BLaER1 treated with 17β-estradiol and CSF1 and Interleukin-3, amounts not matched to agents 10 nM and 100 nM (cell line): ENCODE measurements around the gene LRRN2.

Experiments
- H3K27ac ChIP-seq, 11 experiments: shearing (Covaris generic); formaldehyde crosslinking; 2 replicates each; pipeline ENCODE4 v1.8.1; 2022
- H3K27me3 ChIP-seq, 11 experiments: shearing (Covaris generic); formaldehyde crosslinking; 2 replicates each; pipeline ENCODE4 v1.8.1; 2022
- H3K36me3 ChIP-seq, 11 experiments: shearing (Covaris generic); formaldehyde crosslinking; 2 replicates each; pipeline ENCODE4 v1.8.1; 2022
- H3K4me1 ChIP-seq, 10 experiments: shearing (Covaris generic); formaldehyde crosslinking; 2 replicates each; pipeline ENCODE4 v1.8.1; 2022
- H3K4me2 ChIP-seq, 11 experiments: shearing (Covaris generic); formaldehyde crosslinking; 2 replicates each; pipeline ENCODE4 v1.8.1; 2022
- H3K4me3 ChIP-seq, 10 experiments: shearing (Covaris generic); formaldehyde crosslinking; 2 replicates each; pipeline ENCODE4 v1.8.1; 2022
- H3K9ac ChIP-seq, 11 experiments: shearing (Covaris generic); formaldehyde crosslinking; 2 replicates each; pipeline ENCODE4 v1.8.1; 2022
- H3K9me3 ChIP-seq, 11 experiments: shearing (Covaris generic); formaldehyde crosslinking; replicated peaks in 1 of 11; 2 replicates each; pipeline ENCODE4 v1.8.1; 2022
- H4K20me1 ChIP-seq, 11 experiments: shearing (Covaris generic); formaldehyde crosslinking; 2 replicates each; pipeline ENCODE4 v1.8.1; 2022
- Cebpa-rat ChIP-seq, 11 experiments: shearing (Covaris generic); IDR thresholded peaks; 2 replicates each; pipeline ENCODE4 v1.8.1; 2022

The LRRN2 gene

DNA sequence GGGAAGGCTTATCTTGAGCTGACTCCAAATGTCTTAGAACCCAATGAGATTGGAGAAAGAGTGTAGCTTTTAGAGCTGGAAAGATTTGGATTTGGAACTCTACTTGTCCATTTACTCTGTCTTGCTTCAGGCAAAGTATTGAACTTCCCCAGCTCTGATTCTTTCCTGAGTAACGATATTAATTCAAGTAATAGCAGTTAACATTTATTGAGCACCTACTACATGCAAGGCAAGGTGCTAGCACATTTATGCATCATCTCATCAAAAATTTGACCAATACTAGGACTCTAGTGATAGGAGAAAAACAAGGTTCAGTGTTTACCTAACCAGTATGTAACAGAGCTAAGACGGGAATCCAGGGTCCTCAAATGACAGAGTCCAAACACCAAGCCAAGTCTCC lies 2.5 kb upstream of the LRRN2 start:
- Histone ChIP-seq H3K4me1 (peaks cover 36 to 57% (median 50%) of the 10 kb centered on the region in 10 experiments), H3K4me3 (no peak overlapping the region), H3K4me2 (no peak overlapping the region), H3K36me3 (no peaks in the 10 kb centered on the region), H3K9me3 (no peaks in the 10 kb centered on the region), H3K9ac (no peak overlapping the region), H4K20me1 (peaks cover 0 to 14% (median 0%) of the 10 kb centered on the region in 11 experiments; a peak in 6 of 22 replicates), H3K27me3 (peaks cover 0 to 13% (median 0%) of the 10 kb centered on the region in 11 experiments; a peak in 4 of 22 replicates), H3K27ac (no peak overlapping the region)
- TF ChIP-seq Cebpa-rat (IDR thresholded peaks at IDR 0.05) = no peak

GRCh38 chr1:204684571-204685235 lies 835 bp downstream of the LRRN2 start:
- peak overlapping the region; percentile 65 to 90 (median 80) for H3K4me3 ChIP-seq
- peaks cover 0 to 13% (median 0%) of the 10 kb centered on the region in 11 experiments; a peak in 4 of 22 replicates for H3K27me3 ChIP-seq
- peaks cover 0 to 43% (median 20%) of the 10 kb centered on the region in 11 experiments; a peak in 13 of 22 replicates for H4K20me1 ChIP-seq
- peak overlapping the region; percentile 72 to 97 (median 88) for H3K9ac ChIP-seq
- TF ChIP-seq Cebpa-rat (IDR thresholded peaks at IDR 0.05) = no peak
- H3K4me1 ChIP-seq = peaks cover 25 to 53% (median 43%) of the 10 kb centered on the region in 10 experiments
- H3K27ac ChIP-seq = peak overlapping the region in 10 of 11 experiments; percentile 48 to 98 (median 92); a peak in 20 of 22 replicates
- peaks cover 0 to 30% (median 14%) of the 10 kb centered on the region in 11 experiments; a peak in 9 of 22 replicates for H3K36me3 ChIP-seq
- H3K9me3 ChIP-seq = no peaks in the 10 kb centered on the region
- peak overlapping the region; percentile 90 to 100 (median 96) for H3K4me2 ChIP-seq

DNA sequence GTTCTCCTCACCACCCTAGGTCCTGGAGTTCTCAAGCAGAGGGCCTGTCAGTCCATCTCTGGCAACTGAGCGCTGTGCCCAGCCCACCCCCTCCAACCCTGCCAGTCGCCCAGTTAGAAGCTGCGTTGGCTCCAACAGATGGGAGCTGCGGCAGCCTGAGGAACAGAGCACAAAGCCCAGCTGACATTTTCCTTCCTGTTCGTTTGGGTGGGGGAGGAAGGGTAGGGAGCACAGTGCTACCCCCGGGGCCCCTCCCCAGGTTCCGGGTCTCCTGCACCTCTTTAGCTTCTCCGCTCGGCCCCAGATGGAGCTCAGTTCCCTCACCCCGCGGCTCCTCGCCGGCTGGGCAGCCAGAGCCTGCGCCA lies 1.4 kb downstream of the LRRN2 start:
- peaks cover 0 to 30% (median 14%) of the 10 kb centered on the region in 11 experiments; a peak in 10 of 22 replicates for H3K36me3 ChIP-seq
- peak overlapping the region; percentile 72 to 97 (median 88); a peak in 21 of 22 replicates for H3K9ac ChIP-seq
- peak overlapping the region in 9 of 11 experiments; percentile 67 to 98 (median 93); a peak in 18 of 22 replicates for H3K27ac ChIP-seq
- H3K4me1 ChIP-seq = peaks cover 27 to 58% (median 45%) of the 10 kb centered on the region in 10 experiments
- H3K4me3 ChIP-seq = peak overlapping the region; percentile 65 to 90 (median 80)
- peaks cover 0 to 48% (median 24%) of the 10 kb centered on the region in 11 experiments; a peak in 13 of 22 replicates for H4K20me1 ChIP-seq
- H3K4me2 ChIP-seq = peak overlapping the region; percentile 90 to 100 (median 96)
- no peak for TF ChIP-seq Cebpa-rat (IDR thresholded peaks at IDR 0.05)
- peaks cover 0 to 13% (median 0%) of the 10 kb centered on the region in 11 experiments; a peak in 4 of 22 replicates for H3K27me3 ChIP-seq
- H3K9me3 ChIP-seq = no peaks in the 10 kb centered on the region

- Histone ChIP-seq H3K9ac (peak overlapping the region; percentile 72 to 97 (median 88); a peak in 20 of 22 replicates), H3K27ac (peak overlapping the region in 9 of 11 experiments; percentile 67 to 98 (median 93); a peak in 18 of 22 replicates), H3K4me1 (peaks cover 33 to 65% (median 50%) of the 10 kb centered on the region in 10 experiments), H3K27me3 (peaks cover 0 to 13% (median 0%) of the 10 kb centered on the region in 11 experiments; a peak in 4 of 22 replicates), H3K4me2 (peak overlapping the region; percentile 90 to 100 (median 96)), H3K36me3 (peaks cover 0 to 34% (median 14%) of the 10 kb centered on the region in 11 experiments; a peak in 10 of 22 replicates), H3K9me3 (no peaks in the 10 kb centered on the region), H4K20me1 (peaks cover 0 to 55% (median 29%) of the 10 kb centered on the region in 11 experiments; a peak in 14 of 22 replicates), H3K4me3 (peak overlapping the region; percentile 65 to 90 (median 80))
- no peak for TF ChIP-seq Cebpa-rat (IDR thresholded peaks at IDR 0.05)
These were observed 2.0 kb downstream of the LRRN2 start for GRCh38 chr1:204683284-204684205.

DNA sequence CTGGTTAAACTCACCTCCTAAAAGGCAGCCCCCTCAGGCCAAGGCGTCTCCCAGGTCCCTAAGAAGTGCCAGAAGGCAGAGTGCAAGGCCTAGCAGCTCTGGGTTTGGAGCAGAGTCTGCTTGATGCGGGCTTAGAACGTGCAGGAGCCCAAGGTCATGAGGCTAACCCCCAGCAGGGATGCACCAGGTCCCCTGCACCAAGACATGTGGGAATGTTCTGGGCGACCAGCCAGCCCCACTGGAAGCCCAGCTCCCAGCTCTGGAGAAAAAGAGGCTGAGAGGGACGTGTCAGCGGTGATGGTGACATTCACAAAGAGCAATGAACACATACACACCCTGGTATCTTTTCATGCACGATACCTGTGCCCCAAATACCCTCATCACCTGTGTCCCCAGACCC lies 5.1 kb downstream of the LRRN2 start:
- Histone ChIP-seq H3K9ac (no peak overlapping the region), H3K36me3 (peaks cover 0 to 57% (median 14%) of the 10 kb centered on the region in 11 experiments; a peak in 12 of 22 replicates), H3K4me2 (no peak overlapping the region), H4K20me1 (peaks cover 0 to 85% (median 44%) of the 10 kb centered on the region in 11 experiments; a peak in 16 of 22 replicates), H3K4me3 (no peak overlapping the region), H3K4me1 (peaks cover 33 to 81% (median 56%) of the 10 kb centered on the region in 10 experiments), H3K27me3 (peaks cover 0 to 3% (median 0%) of the 10 kb centered on the region in 11 experiments; a peak in 1 of 22 replicates), H3K9me3 (no peaks in the 10 kb centered on the region), H3K27ac (no peak overlapping the region)
- no peak for TF ChIP-seq Cebpa-rat (IDR thresholded peaks at IDR 0.05)

DNA sequence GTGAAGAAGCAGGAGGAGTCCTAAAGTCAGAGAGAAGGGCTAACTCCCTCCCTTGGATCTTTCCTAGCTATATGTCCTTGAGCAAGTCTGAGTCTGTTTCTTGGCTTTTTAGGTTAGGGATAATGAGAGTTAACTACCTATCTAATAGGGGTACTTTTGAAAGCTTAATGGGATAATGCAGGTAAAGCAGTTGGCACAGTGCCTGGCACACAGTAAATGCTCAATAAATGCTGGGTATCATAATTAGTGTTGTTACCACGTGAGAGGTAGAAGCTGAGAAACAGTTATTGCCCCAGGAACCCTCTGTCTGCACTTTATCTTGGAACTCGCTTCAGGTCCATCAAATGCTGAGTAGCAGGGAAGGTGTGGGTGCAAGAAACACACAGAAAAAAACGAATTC lies 5.5 kb downstream of the LRRN2 start:
- Histone ChIP-seq H3K4me3 (no peak overlapping the region), H3K9ac (no peak overlapping the region), H3K4me1 (peaks cover 37 to 83% (median 59%) of the 10 kb centered on the region in 10 experiments), H3K4me2 (peak overlapping the region in 3 of 11 experiments; percentile 1 to 20 (median 3); a peak in 2 of 22 replicates), H3K36me3 (peaks cover 0 to 61% (median 16%) of the 10 kb centered on the region in 11 experiments; a peak in 12 of 22 replicates), H4K20me1 (peaks cover 0 to 89% (median 48%) of the 10 kb centered on the region in 11 experiments; a peak in 16 of 22 replicates), H3K27me3 (0 out of 22 replicates have a peak, but pooled peaks cover 0 to 3% (median 0%) of the 10 kb centered on the region in 11 experiments), H3K9me3 (no peaks in the 10 kb centered on the region), H3K27ac (0 out of 22 replicates have a peak overlapping the region, but pooled peaks of 1 of the 11 experiments have one; percentile 16)
- no peak for TF ChIP-seq Cebpa-rat (IDR thresholded peaks at IDR 0.05)

DNA sequence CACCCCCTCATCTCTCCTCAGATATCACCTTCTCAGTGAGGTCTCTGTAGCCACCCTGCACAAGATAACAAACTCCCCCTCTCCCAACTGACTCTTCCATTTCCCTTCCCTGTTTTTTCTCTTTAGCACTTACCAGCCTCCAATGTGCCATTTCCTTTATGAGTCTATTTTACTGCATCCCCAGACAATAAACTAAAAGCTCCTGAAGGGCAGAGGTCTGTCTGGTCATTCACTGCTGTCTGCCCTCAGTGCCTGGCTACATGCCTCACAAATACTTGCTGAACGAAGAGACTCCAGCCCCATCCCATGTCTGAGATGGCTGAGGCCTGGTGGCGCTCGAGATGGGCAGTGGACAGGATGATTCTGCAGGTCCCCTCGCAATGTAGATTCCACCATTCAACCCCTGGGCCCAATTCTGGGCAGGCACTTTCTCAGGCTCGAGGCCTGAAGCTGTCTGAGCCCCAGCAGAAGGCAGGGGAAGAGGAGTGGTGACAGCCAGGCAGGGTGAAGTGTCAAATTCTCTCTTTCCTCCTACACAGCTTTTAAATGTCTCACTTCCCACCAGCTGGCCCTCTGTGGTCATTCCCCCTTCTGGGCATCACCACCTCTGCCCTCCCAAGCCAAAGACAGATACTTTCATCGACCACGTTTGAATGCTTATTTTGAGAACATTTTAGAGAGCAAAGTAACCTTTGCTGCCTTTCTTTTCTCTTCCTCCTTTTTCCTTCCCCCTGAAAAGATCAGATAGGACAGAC lies 6.6 kb downstream of the LRRN2 start:
- Histone ChIP-seq H3K9me3 (no peaks in the 10 kb centered on the region), H3K4me3 (no peak overlapping the region), H3K36me3 (peaks cover 0 to 70% (median 24%) of the 10 kb centered on the region in 11 experiments; a peak in 12 of 22 replicates), H3K9ac (no peak overlapping the region), H3K27ac (peak overlapping the region in 1 of 11 experiments; percentile 16; a peak in 1 of 22 replicates), H3K27me3 (no peaks in the 10 kb centered on the region), H3K4me1 (peaks cover 36 to 92% (median 64%) of the 10 kb centered on the region in 10 experiments), H4K20me1 (peaks cover 0 to 99% (median 58%) of the 10 kb centered on the region in 11 experiments; a peak in 16 of 22 replicates), H3K4me2 (peak overlapping the region in 5 of 11 experiments; percentile 4 to 28 (median 8); a peak in 3 of 22 replicates)
- TF ChIP-seq Cebpa-rat (IDR thresholded peaks at IDR 0.05) = no peak
